ENCODE data around the gene CYB5D1.

CYB5D1 gene

DNA sequence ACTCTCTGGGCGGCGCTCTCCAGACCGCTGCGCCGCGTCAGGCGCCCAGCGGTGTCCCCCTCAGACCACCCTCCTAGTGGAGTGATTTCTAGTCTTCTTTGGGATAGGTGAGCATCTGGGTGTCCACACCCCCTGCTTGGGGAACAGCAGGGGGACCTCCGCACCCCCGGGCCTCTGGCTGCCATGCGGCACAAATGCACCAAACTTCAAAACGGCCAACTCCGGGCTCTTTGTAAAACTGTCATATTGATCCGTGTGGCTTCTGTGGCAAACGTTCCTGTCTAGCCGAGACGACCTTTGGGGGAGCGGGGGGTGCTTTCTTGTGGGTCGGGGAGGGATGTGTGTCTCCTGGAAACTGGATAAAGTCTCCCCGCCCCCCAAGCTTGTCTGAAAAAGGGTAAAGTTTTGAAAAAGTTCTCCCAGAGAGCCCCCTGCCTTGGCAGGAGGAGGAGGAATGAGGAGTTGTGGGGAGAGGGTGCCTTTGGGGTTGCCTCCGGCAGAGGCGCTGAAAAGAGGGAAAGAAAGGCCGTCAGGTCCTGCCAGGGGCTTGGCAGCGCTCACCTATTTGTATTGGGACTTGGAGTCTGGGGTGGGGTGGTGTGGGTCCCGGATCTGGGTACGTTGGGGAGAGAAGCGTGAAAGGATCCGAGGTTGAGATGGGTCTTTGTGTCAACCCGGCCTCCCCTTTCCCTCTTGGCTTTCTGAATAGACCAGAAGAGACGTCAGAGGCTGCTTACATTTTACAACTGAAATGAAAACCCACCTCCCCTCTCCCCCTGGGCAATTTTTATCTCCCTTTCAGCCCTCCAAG is 28.6 kb downstream of the CYB5D1 start:
- H3K27me3 ChIP-seq (ENCODE audit: insufficient read depth, low read length) = peaks cover 20% of the 10 kb centered on the region; the same call in 1 of the 2 replicates
- peak overlapping the region; percentile 10; the same call in 1 of the 2 replicates for H3K9ac ChIP-seq (ENCODE audit: low read depth, low read length)
- H3K4me1 ChIP-seq (ENCODE audit: insufficient read depth, low read length) = peaks cover 28% of the 10 kb centered on the region; the same call in 1 of the 2 replicates
- H3K9me3 ChIP-seq (ENCODE audit: insufficient read depth, low read depth, low read length) = no peaks in the 10 kb centered on the region
- H3K36me3 ChIP-seq (ENCODE audit: insufficient read depth, low read depth, low read length) = no peaks in the 10 kb centered on the region
- H3K27ac ChIP-seq (ENCODE audit: low read length) = no peak overlapping the region
- peak overlapping the region; percentile 83 for H3K4me3 ChIP-seq (ENCODE audit: low read length)

DNA sequence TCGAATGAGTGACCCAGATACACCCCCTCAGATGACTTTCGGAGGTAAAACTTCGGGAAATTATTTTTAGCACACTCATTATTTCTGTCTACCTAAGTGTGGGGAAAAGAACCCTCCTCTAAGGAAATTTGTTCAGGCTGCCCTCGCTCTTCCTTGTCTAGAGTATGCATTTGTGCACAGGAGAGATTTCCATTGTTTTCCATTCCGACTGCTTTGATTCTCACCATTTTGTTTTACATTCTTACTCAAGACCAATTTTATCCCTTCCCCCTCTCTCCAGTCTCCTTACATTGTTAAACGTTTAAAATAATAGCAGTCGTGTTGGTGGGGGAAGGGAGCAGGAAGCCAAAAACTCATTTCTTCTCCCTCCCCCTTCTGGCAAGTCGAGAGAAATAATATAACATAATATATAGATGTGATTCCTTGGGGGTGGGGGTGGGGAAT is 29.3 kb downstream of the CYB5D1 start:
- H3K27me3 ChIP-seq (ENCODE audit: insufficient read depth, low read length) = peaks cover 20% of the 10 kb centered on the region; the same call in 1 of the 2 replicates
- H3K4me1 ChIP-seq (ENCODE audit: insufficient read depth, low read length) = peaks cover 28% of the 10 kb centered on the region; the same call in 1 of the 2 replicates
- H3K9ac ChIP-seq (ENCODE audit: low read depth, low read length) = peak overlapping the region; percentile 10; the same call in 1 of the 2 replicates
- peak overlapping the region; percentile 83 for H3K4me3 ChIP-seq (ENCODE audit: low read length)
- H3K27ac ChIP-seq (ENCODE audit: low read length) = no peak overlapping the region
- no peaks in the 10 kb centered on the region for H3K36me3 ChIP-seq (ENCODE audit: insufficient read depth, low read depth, low read length)
- H3K9me3 ChIP-seq (ENCODE audit: insufficient read depth, low read depth, low read length) = no peaks in the 10 kb centered on the region

- H3K27me3 ChIP-seq (ENCODE audit: insufficient read depth, low read length) = peaks cover 20% of the 10 kb centered on the region; the same call in 1 of the 2 replicates
- no peak overlapping the region for H3K27ac ChIP-seq (ENCODE audit: low read length)
- H3K9me3 ChIP-seq (ENCODE audit: insufficient read depth, low read depth, low read length) = no peaks in the 10 kb centered on the region
- H3K36me3 ChIP-seq (ENCODE audit: insufficient read depth, low read depth, low read length) = no peaks in the 10 kb centered on the region
- H3K4me3 ChIP-seq (ENCODE audit: low read length) = peak overlapping the region; percentile 83
- H3K9ac ChIP-seq (ENCODE audit: low read depth, low read length) = peak overlapping the region; percentile 74
- peaks cover 28% of the 10 kb centered on the region; the same call in 1 of the 2 replicates for H3K4me1 ChIP-seq (ENCODE audit: insufficient read depth, low read length)
Observed at GRCh38 chr17:7887482-7888183, 29.8 kb downstream of the CYB5D1 start.

GRCh38 chr17:7888184-7888920 is 30.5 kb downstream of the CYB5D1 start, which contains the start of gene CHD3:
Gene CHD3, plus strand, starts transcription at chr17:7888789. Its CDS starts 212 bp downstream, at chr17:7889001.
- Histone ChIP-seq H3K4me3 (ENCODE audit: low read length) (peak within 1 kb of the TSS; percentile 83), H3K9ac (ENCODE audit: low read depth, low read length) (peak within 1 kb of the TSS; percentile 74), H3K4me1 (ENCODE audit: insufficient read depth, low read length) (peaks cover 27% of the 10 kb centered on the region; the same call in 1 of the 2 replicates), H3K36me3 (ENCODE audit: insufficient read depth, low read depth, low read length) (no peaks in the 10 kb centered on the region), H3K27ac (ENCODE audit: low read length) (no peak within 1 kb of the TSS), H3K27me3 (ENCODE audit: insufficient read depth, low read length) (peaks cover 20% of the 10 kb centered on the region; the same call in 1 of the 2 replicates), H3K9me3 (ENCODE audit: insufficient read depth, low read depth, low read length) (no peaks in the 10 kb centered on the region)

- peaks cover 21% of the 10 kb centered on the region; the same call in 1 of the 2 replicates for H3K4me1 ChIP-seq (ENCODE audit: insufficient read depth, low read length)
- no peak overlapping the region for H3K9ac ChIP-seq (ENCODE audit: low read depth, low read length)
- no peak overlapping the region for H3K27ac ChIP-seq (ENCODE audit: low read length)
- peaks cover 7% of the 10 kb centered on the region; the same call in 1 of the 2 replicates for H3K36me3 ChIP-seq (ENCODE audit: insufficient read depth, low read depth, low read length)
- no peak overlapping the region for H3K4me3 ChIP-seq (ENCODE audit: low read length)
- peaks cover 20% of the 10 kb centered on the region; the same call in 1 of the 2 replicates for H3K27me3 ChIP-seq (ENCODE audit: insufficient read depth, low read length)
- H3K9me3 ChIP-seq (ENCODE audit: insufficient read depth, low read depth, low read length) = no peaks in the 10 kb centered on the region
Observed at GRCh38 chr17:7889166-7889955, 31.6 kb downstream of the CYB5D1 start.

- Histone ChIP-seq H3K9me3 (ENCODE audit: insufficient read depth, low read depth, low read length) (no peaks in the 10 kb centered on the region), H3K9ac (ENCODE audit: low read depth, low read length) (no peak overlapping the region), H3K36me3 (ENCODE audit: insufficient read depth, low read depth, low read length) (peaks cover 28% of the 10 kb centered on the region), H3K4me3 (ENCODE audit: low read length) (no peak overlapping the region), H3K27me3 (ENCODE audit: insufficient read depth, low read length) (no peaks in the 10 kb centered on the region; the same call in 1 of the 2 replicates), H3K4me1 (ENCODE audit: insufficient read depth, low read length) (peaks cover 10% of the 10 kb centered on the region; the same call in 1 of the 2 replicates), H3K27ac (ENCODE audit: low read length) (no peak overlapping the region)
Observed at GRCh38 chr17:7893187-7893880, 35.5 kb downstream of the CYB5D1 start.

GRCh38 chr17:7894226-7894625 is 36.4 kb downstream of the CYB5D1 start:
- no peaks in the 10 kb centered on the region for H3K27me3 ChIP-seq (ENCODE audit: insufficient read depth, low read length)
- peaks cover 34% of the 10 kb centered on the region for H3K36me3 ChIP-seq (ENCODE audit: insufficient read depth, low read depth, low read length)
- H3K9ac ChIP-seq (ENCODE audit: low read depth, low read length) = no peak overlapping the region
- no peaks in the 10 kb centered on the region for H3K9me3 ChIP-seq (ENCODE audit: insufficient read depth, low read depth, low read length)
- H3K27ac ChIP-seq (ENCODE audit: low read length) = no peak overlapping the region
- no peak overlapping the region for H3K4me3 ChIP-seq (ENCODE audit: low read length)
- peaks cover 2% of the 10 kb centered on the region; the same call in 1 of the 2 replicates for H3K4me1 ChIP-seq (ENCODE audit: insufficient read depth, low read length)

GRCh38 chr17:7894866-7895265 is 37.1 kb downstream of the CYB5D1 start:
- Histone ChIP-seq H3K4me3 (ENCODE audit: low read length) (no peak overlapping the region), H3K4me1 (ENCODE audit: insufficient read depth, low read length) (no peaks in the 10 kb centered on the region), H3K27ac (ENCODE audit: low read length) (no peak overlapping the region), H3K9me3 (ENCODE audit: insufficient read depth, low read depth, low read length) (no peaks in the 10 kb centered on the region), H3K27me3 (ENCODE audit: insufficient read depth, low read length) (no peaks in the 10 kb centered on the region), H3K36me3 (ENCODE audit: insufficient read depth, low read depth, low read length) (peaks cover 37% of the 10 kb centered on the region), H3K9ac (ENCODE audit: low read depth, low read length) (no peak overlapping the region)

GRCh38 chr17:7897090-7897489 is 39.3 kb downstream of the CYB5D1 start:
- Histone ChIP-seq H3K36me3 (ENCODE audit: insufficient read depth, low read depth, low read length) (peaks cover 51% of the 10 kb centered on the region), H3K27ac (ENCODE audit: low read length) (no peak overlapping the region), H3K4me3 (ENCODE audit: low read length) (no peak overlapping the region), H3K9me3 (ENCODE audit: insufficient read depth, low read depth, low read length) (no peaks in the 10 kb centered on the region), H3K9ac (ENCODE audit: low read depth, low read length) (no peak overlapping the region), H3K4me1 (ENCODE audit: insufficient read depth, low read length) (no peaks in the 10 kb centered on the region), H3K27me3 (ENCODE audit: insufficient read depth, low read length) (no peaks in the 10 kb centered on the region)

- peaks cover 51% of the 10 kb centered on the region for H3K36me3 ChIP-seq (ENCODE audit: insufficient read depth, low read depth, low read length)
- no peak overlapping the region for H3K27ac ChIP-seq (ENCODE audit: low read length)
- no peak overlapping the region for H3K9ac ChIP-seq (ENCODE audit: low read depth, low read length)
Observed at GRCh38 chr17:7897773-7898172, 40.0 kb downstream of the CYB5D1 start.

More at GRCh38 chr17:7897773-7898172, 40.0 kb downstream of the CYB5D1 start:
- H3K9me3 ChIP-seq (ENCODE audit: insufficient read depth, low read depth, low read length) = no peaks in the 10 kb centered on the region
- H3K27me3 ChIP-seq (ENCODE audit: insufficient read depth, low read length) = no peaks in the 10 kb centered on the region
- H3K4me3 ChIP-seq (ENCODE audit: low read length) = no peak overlapping the region
- H3K4me1 ChIP-seq (ENCODE audit: insufficient read depth, low read length) = no peaks in the 10 kb centered on the region

All from iPS-20b (cell line).